Measurements from ENCODE around the gene GAS6.

GRCh38 chr13:113838711-113839201, 25.1 kb downstream of the GAS6 start:
- TF ChIP-seq CTCF (IDR thresholded peaks at IDR 0.05) (no peak), POLR2A (IDR thresholded peaks at IDR 0.05) (no peak)
